ENCODE data around the gene ANKRD17.

DNA sequence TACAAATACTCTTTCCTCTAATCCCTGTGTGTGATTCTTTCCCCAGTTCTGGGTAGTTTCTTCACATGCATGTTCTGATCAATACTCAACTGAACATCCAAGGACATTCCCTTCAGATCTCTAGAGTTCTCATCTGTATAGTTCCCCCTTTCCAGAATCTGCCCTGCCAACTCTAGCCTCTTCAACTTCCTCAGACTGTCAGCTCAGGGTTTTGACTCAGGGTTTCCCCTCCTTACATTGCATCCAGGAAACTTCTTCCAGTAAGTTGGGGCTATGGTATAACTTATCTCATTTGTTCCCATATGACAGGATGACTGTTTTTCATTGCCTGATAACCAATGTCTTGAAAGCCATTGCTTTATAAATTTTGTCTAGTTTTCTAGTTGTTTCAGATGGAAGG lies 14.2 kb upstream of the ANKRD17 start:
- no peak for TF ChIP-seq CTCF (IDR thresholded peaks at IDR 0.05)
- no peak for TF ChIP-seq POLR2A (IDR thresholded peaks at IDR 0.05)

Measured in uterus (tissue), 2 donors.